Activated CD4-positive, CD25-positive, alpha-beta regulatory T cell (primary cell): ENCODE results near the gene ELMO2.

Source experiments
- DNase-seq, 4 experiments: peaks; one replicate each; lab custom pipeline; 2025; lab: John Stamatoyannopoulos, UW

Gene ELMO2

DNA sequence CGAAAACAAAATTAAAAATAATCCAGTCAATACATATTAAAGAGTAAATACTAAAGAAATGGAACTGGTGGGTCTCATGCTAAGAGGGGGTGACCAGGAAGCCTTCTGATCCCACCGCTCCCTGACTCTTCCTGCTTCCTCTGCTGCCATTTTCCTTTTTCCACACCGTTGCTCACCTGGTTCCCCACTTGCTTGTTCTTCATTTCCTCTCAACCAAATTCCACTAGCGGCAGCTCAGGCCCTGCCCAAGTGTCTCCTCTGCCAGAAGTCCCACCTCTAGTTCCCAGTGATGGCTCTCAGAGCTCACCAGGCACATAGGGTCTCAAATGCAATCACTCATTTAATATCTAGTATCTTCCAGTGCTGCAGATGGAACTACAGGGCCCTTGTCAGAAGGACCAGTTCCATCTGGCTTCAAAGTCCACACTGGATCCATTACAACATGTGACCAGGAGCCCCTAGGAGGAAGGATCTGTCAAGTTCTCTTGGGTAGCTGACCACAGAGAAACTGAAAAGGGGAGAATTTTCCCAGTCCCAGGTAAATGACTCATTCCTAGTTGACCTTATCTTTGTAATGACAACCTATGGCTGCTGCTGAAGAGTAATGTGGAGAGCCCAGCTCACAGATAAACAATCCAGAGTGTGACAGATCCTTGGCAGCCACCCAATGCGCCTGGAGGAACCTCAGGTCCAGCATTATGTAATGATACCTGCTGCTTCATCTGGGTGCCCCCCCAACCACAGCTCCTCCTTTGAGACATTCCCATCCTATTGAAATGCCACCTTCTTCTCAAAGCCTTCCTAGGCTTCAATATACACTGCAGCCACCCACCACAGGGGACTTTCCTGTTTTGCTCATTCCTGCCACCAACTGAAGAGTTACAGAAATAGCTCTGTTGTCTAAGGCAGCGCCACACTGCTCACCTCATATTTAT, 38.2 kb downstream of the ELMO2 start:
- no peak for DNase-seq

GRCh38 chr20:46367234-46367633, 39.2 kb downstream of the ELMO2 start:
- no peak for DNase-seq

- no peak for DNase-seq
Observed at GRCh38 chr20:46366826-46367225, 39.6 kb downstream of the ELMO2 start.

GRCh38 chr20:46365487-46366220, 40.8 kb downstream of the ELMO2 start:
- DNase-seq: no peak

DNA sequence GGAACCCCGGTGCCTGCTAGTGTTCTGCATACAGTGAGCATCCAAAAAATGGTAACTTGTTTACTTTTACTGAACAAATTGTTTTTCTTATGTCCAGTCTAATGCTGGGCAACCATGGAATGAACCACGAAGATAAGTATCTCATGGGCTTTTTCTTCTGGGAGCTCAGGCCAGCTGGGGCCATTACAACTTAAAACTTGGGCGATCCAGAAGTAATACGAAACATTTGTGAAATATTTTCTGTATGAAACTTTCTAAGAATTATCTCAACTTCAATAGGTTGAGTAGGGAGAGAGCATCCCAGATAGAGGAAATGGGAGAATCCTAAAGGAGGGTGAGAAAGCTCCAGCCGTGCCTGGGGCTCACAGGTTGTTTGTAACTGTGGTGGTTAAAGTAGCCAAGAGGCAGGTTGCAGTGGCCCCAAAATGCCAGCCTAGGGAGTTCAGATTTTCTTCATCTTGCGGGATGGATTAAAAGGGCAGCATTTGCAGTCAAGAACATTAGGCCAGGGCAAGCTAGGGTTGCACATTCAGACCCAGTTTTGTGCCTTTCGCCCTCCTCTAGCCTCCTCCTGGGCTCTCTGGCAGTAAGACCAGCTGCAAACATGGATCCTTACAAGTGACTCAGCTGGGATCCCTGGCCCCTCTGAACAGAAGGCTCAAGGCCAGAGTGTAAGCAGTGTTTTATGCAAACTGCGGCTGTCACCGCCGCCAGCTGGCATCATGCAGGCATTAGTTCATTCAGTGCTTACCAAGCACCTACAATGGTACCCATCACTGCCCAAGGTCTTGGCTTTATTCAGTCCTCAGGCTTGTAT, 41.5 kb downstream of the ELMO2 start:
- DNase-seq: no peak

GRCh38 chr20:46363874-46364669, 42.3 kb downstream of the ELMO2 start:
- DNase-seq: peak; percentile 72 to 83 (median 78)

DNA sequence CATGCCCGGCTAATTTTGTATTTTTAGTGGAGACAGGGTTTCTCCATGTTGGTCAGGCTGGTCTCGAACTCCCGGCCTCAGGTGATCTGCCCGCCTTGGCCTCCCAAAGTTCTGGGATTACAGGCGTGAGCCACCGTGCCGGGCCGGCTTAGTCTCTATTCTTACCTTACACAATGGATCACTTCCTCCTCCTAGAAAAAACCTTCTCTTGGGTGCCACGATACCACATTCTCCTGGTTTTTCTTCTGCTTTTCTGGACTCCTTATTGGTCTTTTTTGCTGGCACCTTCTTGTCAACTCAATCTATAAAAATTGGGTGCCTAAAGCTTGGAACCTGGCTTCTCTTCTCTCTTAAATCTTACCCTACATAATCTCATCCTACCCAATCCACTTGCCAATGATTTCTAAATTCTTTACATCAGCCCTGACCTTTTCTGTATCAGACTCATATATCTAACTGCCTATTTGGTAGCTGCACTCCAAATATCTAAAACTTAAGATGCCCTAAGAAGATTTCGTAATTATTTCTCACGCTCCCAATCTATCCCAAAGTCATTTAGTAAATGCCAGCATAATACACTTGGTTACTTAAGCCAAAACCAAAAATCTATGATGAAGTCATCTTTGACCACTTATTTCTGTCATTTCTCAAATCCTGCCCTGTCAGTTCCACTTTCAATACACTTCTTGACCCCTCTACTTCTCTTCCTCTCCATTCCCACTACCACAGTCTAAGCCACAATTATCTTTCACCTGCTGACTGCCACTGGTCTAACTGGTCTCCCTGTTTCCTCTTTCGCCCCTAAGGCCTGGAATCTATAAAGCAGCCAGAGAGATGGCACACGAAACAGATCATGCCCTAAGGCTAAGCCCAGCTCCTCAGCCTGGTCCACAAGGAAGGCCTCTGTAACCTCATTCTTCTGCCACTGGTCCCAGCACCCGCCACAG, 43.2 kb downstream of the ELMO2 start:
- DNase-seq: no peak

GRCh38 chr20:46361811-46362210, 44.6 kb downstream of the ELMO2 start:
- no peak for DNase-seq

DNA sequence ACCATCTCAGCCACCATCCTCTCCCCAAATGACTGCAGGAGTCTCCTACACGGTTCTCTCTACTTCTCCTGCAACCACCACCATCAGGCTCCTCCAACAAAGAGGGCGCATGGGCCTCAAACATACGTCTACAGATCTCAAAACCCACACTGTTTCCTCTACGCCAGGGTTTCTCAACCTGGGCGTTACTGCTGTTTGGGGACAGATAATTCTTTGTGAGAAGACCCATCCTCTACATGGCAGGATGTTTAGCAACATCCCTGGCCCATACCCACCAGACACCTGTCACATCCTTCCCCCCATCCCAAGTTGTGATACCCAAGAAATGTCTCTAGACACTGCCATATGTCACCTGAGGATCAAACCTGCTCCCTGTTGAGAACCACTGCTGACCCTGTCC, 45.0 kb downstream of the ELMO2 start:
- DNase-seq: no peak

DNA sequence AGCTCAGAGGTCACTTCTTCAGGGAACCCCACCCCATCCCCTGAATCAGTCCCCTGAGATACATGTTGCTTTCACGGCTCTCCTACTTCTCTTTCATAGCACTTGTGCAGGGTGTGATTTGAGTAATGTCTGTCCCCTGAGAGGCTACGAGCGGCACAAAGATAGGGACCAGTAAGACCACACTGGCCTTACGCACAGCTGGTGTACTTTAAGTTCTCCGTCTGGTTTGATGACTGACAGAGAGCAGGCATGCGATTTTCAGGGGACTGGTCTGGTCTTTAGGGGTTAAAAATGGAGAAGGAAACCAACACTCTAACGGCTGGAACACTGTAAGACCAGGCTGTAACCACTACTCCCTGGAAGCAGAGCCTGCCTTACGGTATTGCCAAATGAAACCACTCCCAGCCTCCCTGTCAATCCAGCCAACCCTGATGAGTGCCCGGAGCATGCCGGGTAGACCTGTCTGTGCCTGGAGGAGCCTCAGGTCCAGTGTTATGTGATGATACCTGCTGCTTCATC, 47.1 kb downstream of the ELMO2 start:
- no peak for DNase-seq

GRCh38 chr20:46358346-46359058, 47.9 kb downstream of the ELMO2 start:
- DNase-seq: no peak

DNA sequence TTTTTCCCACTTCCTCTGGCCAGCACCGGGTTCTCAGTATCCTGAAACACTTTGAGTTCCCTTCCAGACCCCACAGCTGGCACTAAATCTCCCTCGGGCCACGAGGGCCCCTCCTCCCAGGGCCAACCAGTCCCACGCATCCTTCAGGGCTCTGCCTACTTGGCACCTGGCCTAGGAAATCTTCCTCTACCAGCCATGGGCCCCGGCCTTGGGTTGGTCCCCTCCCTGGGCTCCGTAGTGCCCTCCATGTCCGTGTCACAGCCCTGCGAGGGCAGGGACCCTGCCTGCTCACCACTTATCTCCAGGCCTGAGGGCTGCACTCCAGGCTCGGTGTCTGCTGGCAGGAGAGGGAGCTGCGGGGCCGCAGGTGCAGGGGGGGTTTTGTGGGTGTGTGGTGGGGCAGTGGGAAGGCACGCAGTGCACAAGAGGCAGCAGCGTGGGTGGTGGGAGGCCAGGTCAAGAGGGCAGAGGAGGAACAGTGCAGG, 49.3 kb downstream of the ELMO2 start:
- DNase-seq: no peak

- no peak for DNase-seq
Observed at GRCh38 chr20:46356195-46357029, 50.0 kb downstream of the ELMO2 start.

DNA sequence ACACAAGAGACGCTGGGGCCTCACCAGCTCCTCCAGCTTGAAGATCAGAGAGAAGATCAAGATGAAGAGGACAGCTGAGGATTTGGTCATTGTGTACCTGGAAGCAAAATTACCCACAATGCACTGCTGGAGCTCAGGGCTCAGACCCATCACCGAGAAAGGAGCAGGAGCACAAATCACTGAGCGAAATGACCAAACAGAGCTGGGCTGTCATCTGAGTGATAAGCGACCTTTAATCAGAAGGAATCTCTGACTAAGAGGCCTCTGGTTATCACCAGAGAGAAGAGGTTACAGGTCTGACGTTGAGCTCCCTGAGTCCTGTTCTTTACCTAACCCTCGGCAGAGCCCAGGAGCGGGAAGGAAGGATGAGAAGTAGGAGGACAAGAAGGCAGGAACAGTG, 50.6 kb downstream of the ELMO2 start:
- no peak for DNase-seq

DNA sequence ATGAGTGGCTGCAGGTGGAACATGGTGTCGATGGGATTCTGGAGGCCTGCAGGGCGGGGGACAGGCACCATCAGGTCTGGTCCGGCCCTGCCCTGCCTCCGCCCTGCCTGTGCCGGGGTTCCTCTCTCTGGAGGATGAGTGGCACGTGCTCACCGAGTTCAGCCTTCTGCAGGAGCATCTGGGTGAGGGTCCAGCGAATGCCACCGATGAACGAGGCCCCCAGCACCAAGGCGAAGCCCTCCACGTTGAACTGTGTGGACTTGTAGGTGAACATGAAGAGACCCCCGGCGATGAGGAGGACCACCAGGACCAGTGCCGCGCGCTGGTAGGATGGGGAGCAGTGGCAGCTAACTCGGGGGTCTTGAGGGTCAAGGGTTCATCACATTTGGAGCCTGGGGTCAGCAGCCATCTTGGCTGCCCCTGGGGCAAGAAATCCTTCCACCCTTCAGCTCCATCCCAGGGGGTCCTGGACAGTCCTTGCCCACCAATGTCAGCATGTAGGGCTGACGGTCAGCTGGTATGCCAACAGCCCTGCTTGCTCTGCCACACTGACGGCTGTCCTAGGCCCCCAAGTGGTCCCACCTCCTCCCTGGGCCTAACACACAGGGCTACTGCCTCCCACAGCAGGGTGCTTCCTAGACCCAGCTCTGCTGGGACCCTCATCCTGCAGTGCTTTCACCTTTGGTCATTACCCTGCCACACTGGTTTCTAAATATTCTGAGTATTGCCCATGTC, 51.3 kb downstream of the ELMO2 start:
- no peak for DNase-seq

DNA sequence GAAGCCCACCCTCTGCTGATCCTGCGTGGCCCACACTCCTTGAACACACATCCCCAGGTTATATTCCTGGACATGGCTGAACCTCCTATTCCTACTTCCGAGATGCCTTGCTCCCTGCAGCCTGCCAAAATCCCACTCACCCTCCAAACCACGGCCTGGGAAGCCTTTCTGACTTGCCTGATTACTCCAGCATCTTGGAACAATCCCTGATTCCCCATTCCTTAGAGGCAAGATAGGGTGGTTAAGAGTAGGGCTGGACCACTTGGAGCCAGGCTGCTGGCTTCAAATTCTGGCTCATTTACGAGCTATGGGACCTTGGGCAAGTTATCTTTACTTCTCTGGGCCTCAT, 52.2 kb downstream of the ELMO2 start:
- no peak for DNase-seq

GRCh38 chr20:46353500-46354206, 52.8 kb downstream of the ELMO2 start:
- DNase-seq: no peak
